ENCODE results near the gene MT1E.
"Not testable (repeated sequence)": the region's sequence is repeated elsewhere in the genome, so short reads cannot be mapped to it uniquely, and the experiment has no call there.

MT1E gene

DNA sequence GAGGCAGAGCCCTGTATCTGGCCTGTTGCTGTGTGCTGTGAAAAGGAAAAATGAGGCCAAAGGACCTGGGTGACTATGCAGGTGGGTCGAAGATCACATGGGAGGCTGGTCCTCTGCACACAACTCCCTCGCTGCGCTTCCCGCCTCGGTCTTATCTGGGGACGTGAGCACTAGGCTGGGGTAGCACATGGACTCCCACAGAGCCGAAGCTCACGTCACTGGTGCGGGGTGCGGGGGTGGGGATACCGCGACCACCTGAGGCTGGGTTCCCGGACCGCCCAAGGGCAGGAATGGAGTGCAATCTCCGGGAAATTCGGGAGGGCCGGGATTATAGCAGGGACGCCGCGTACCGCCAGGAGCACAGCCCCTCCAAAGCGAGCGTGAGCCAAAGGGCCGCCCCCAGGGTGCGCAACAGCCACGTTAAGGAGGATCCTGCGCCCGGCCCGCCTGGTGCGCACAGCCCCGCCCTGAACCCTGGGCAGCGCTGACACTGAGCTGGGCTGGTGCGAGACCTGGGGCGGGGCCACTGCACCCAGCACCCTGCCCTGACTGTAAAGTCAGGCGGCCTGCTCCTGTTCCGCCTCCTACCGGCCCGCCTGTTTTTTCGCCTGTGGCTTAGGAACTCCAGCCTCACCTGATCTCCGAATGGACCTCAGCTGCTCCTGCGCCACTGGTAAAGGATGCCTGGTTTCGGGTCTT lies 17.6 kb downstream of the MT1E start:
- peak in 1 of 58 donors; percentile 21 for DNase-seq

- no peak for DNase-seq
Observed at GRCh38 chr16:56643833-56644232, 18.3 kb downstream of the MT1E start.

- no peak for DNase-seq
Observed at GRCh38 chr16:56645311-56645710, 19.7 kb downstream of the MT1E start.

- no peak for DNase-seq
Observed at GRCh38 chr16:56645838-56646237, 20.3 kb downstream of the MT1E start.

GRCh38 chr16:56647641-56648431 lies 22.3 kb downstream of the MT1E start:
- DNase-seq: no peak

DNA sequence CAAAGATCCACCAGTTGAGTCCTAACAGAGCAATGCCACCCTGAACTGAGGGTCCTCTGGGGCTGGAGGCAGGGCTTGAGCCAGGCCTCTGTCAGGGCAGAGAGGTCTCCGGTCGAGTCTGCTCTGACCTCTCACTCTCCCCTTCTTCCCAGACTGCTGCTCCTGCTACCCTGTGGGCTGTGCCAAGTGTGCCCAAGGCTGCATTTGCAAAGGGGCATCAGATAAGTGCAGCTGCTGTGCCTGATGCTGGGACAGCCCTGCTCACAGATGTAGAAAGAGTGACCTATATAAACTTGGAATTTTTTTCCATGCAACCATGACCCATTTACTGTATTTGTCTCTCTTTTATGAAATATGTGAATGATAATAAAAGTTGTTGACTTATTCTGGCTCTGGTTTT lies 23.7 kb downstream of the MT1E start:
- no peak for DNase-seq

DNA sequence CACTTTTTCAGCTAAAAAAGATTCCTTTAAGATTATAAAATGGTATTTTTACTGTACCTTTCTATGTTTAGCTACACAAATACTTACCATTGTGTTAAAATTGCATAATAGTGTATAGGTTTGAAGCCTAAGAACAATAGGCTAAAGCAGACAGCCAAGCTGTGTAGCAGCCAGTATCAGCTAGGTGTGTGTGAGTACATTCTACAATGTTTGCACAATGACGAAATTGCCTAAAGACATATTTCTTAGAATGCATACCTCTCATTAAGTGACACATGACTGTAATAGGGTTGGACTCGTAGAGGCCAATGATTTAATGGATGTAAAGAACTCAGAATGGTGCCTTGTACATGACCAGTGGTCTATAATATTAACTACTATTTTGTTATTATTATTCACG lies 24.2 kb downstream of the MT1E start:
- no peak for DNase-seq

GRCh38 chr16:56651586-56651985 lies 26.0 kb downstream of the MT1E start, which contains the start of gene MT1B:
Gene MT1B (plus strand): TSS chr16:56651886. CDS start chr16:56651954, 68 bp downstream.
- DNase-seq: no peak

DNA sequence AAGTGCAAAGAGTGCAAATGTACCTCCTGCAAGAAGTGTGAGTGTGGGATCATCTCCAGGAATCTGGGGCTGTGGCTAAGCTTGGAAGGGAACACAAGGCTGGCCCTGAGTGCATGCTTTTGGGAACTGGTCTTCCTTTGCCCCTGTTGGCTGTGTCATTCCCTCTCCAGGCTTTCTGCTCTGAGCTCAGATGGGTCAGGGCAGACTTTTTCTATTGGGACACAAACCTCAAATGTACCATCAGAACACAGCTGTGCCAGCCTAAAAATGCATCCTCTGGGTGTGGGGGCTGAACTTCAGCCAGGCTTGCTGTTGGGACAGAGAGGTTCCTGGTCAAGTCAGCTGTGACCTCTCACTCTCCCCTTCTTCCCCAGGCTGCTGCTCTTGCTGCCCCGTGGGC lies 27.0 kb downstream of the MT1E start:
- no peak for DNase-seq

- no peak for DNase-seq
Observed at GRCh38 chr16:56653218-56653617, 27.6 kb downstream of the MT1E start.

GRCh38 chr16:56657555-56658326 lies 32.2 kb downstream of the MT1E start, which contains the start of gene MT1F:
Gene MT1F (plus strand): TSS chr16:56657959. CDS start chr16:56658059, 100 bp downstream.
- peak in 38 of 58 donors; percentile 9 to 68 (median 40) for DNase-seq

- peak in 3 of 58 donors; percentile 11 to 46 (median 22) for DNase-seq
Observed at GRCh38 chr16:56658327-56658875, 32.8 kb downstream of the MT1E start.

DNA sequence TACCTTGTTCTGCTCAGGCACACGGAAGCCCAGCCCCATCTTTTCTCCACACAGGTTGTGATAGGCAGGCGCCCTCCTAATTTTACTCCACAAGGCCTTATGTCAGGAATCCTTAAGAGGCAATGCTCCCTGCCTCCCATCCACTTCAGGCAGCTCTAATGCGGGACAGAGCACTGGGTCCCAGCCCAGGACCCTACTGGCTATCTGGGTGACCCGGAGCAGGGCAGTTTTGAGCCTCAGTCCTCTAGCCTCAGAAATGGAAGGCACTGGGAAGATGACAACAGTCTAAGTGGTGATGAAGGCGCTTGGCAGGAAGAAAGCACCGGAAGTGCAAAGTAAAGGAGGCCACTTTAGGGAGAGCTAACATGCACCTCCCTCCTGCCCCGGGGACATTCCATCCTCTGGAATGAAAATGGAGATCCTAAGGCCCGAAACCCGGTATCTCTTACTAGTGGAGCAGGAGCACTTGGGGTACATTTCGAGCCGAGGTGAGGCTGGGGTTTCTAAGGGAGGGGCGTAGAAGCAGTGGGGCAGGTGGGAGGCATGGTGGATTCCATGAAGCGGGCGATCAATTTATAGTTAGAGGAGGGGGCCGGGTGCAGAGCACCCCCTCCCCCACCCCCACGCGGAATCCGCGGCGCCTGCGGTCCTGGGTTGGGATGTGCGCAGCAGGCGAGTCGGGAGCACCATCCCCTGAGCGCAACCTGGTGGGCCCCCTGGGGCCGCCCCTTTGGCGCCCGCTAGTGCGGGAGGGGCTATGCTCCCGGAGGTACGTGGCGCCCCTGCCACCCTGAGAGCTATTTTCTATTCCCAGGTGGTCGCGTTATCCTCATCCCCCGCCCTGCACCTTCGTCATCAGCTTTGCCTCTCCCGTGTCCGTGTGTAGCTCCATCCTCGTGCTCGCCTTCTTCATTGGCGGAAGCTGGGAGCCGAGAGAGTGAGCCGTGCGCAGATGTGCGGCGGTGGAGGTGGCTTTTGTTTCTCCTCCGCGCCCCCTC lies 37.1 kb downstream of the MT1E start:
- peak in 3 of 58 donors; percentile 6 to 25 (median 11) for DNase-seq

GRCh38 chr16:56664506-56664905 lies 38.9 kb downstream of the MT1E start:
- no peak for DNase-seq

- DNase-seq: not testable (repeated sequence)
Observed at GRCh38 chr16:56665286-56666261, 40.0 kb downstream of the MT1E start.

DNA sequence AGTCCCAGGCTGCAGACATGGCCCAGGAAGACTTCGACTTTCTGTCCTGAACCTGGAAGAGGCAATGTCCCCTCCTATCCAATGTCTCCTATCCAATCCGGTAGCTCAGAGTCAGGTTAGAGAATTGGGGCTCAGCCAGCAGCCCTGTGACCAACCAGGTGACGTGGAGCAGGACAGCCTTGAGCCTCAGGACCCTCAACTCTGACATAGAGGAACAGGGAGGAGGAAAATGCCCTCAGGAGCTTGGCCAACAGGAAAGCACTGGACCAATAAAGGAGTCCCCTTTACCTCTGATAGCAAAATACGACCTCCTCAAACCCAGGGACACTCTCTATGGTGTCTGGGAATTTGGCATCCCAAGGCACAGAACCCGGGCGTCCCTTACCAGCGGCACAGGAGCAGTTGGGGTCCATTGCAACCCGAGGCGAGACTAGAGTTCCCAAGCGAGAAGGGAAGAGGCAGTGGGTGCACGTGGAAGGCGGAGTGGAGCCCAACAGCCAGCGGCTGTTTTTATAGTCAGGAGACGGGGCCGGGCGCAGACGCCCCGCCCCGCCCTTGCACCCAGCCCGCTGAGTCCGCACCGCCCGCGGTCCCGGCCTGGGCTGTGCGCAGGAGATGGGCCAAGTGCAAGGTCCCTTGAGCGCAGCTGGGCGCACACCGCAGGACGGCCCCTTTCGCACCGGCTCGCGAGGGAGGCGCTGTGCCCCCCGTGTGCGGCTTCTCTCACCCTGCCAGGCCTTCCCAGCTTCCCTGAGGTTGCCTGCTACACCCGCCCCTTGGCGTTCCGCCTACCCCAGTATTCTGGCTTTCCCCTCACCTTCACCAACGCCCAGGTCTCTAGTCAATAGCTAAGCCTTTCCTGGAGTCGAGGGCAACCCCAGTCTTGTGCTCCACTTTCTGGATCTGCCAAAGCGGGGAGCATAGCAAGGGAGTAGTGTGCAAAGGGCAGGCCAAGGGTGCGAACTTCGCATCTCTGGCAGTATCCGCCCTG lies 42.3 kb downstream of the MT1E start, which contains the start of gene MT1G:
TSS of gene MT1G (minus strand) at position 485 of the 991 bp plus-strand sequence. CDS start at position 413, 72 bp downstream.
- DNase-seq: peak in 22 of 58 donors; percentile 15 to 55 (median 30)
